Choroid plexus epithelial cell (primary cell): ENCODE data around the gene NCS1.

Experiments used
- DNase-seq: peaks from one replicate; pipeline ENCODE4 v3.0.0-alpha.2; 2010; ENCODE audit warnings: low read depth
- H3K4me3 ChIP-seq: 2 replicates; pipeline ENCODE4 v1.5.1; 2011; ENCODE audit warnings: low read depth, mild to moderate bottlenecking, control low read depth, low read length, moderate library complexity
- CTCF ChIP-seq: conservative IDR thresholded peaks from 2 replicates; pipeline ENCODE4 v1.5.1; 2011; ENCODE audit warnings: low read depth, mild to moderate bottlenecking, control low read depth, inconsistent platforms, low read length, moderate library complexity

NCS1 gene

GRCh38 chr9:130166399-130166798 lies 5.8 kb upstream of the NCS1 start:
- DNase-seq, result no peak
- H3K4me3 ChIP-seq, result no peak overlapping the region
- TF ChIP-seq CTCF, result no peak

GRCh38 chr9:130167927-130168326 lies 4.3 kb upstream of the NCS1 start:
- TF ChIP-seq CTCF, result peak; percentile 33
- H3K4me3 ChIP-seq, result no peak overlapping the region
- no peak for DNase-seq

DNA sequence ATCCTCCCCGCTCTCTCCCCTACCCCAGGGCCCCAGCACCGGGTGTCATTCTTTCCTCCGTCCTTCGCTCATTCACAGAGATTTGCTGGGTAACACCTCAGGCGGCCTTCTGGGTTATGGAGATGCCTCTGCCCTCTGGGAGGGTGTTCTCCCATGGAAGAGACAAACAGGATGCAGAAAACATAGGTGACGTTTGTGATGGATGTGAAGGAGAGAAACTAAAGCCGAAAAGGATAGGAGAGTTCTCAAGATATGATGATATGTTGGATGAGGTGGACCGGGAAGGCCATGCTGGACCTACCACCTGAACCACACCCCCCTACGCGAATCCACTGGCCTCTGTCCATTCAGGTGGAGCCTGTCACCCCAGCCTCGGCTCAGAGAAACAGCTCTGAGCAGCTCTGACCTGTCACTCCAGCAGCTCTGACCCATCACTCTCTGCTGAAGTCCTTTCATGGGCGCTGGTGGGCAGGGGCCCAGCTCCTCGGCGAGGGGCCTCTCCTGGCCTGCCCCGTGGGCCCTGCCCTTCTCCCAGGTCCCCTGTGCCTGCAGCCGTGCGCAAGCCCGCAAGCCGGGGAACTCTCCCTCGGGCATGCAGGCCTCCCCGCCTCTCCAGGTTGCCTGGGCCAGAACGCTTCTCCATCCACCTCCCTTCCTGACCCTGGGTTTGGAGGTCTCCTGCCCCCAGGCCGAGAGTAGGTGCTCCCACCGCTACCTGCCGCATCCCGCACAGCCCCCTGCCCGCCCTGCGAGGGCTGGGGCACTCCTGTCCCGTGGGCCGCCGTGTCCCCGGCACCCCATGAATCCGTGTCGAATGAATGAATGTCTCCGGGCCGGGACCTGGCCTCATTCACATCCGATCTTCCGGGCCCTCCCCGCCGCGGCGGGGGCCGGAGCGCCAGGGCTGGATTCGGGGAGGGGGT lies 717 bp upstream of the NCS1 start:
- peak overlapping the region; percentile 65 for H3K4me3 ChIP-seq
- no peak for DNase-seq
- no peak for TF ChIP-seq CTCF

DNA sequence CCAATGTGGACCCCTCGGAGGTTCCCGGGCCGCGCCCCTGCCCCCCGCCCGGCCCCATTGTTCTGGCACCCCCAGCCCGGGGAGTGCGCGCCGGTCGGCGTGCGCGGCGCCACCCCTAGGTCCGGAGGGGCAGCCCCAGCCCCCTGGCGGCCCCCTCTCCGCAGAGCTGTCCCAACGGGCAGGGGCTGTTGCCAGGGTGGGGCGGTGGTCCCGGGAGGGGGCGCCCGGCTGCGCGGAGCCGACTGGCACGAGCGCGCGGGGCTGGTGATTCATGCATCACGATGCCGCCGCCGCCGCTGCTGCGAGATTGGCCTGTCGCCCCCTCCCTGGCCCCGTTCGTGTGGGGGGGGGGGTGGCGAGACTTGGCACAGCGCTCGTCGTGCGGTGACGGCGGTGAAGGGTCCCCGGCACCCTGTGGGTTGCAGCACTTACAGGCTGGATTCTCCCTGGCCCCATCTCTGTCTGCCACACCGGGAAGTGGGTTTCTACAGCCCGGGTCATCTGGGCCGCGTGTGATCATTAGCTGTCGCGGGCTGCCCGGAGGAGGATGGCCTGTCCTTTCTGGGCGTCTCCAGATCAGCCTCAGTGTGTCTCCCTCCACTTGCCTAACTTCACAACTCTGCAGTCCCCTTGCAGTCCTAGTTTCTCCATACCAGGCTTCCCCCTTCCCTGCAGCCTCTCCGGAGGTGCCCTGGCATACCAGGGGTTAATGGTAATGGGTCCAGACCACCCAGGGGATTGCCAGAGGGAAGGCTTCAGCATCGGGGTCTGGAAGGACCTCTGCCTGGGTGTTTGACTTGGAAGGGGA lies 858 bp downstream of the NCS1 start:
- DNase-seq, result no peak
- peak overlapping the region; percentile 65 for H3K4me3 ChIP-seq
- no peak for TF ChIP-seq CTCF

GRCh38 chr9:130173666-130173983 lies 1.4 kb downstream of the NCS1 start:
- no peak for TF ChIP-seq CTCF
- DNase-seq, result no peak
- H3K4me3 ChIP-seq, result peak overlapping the region; percentile 65

DNA sequence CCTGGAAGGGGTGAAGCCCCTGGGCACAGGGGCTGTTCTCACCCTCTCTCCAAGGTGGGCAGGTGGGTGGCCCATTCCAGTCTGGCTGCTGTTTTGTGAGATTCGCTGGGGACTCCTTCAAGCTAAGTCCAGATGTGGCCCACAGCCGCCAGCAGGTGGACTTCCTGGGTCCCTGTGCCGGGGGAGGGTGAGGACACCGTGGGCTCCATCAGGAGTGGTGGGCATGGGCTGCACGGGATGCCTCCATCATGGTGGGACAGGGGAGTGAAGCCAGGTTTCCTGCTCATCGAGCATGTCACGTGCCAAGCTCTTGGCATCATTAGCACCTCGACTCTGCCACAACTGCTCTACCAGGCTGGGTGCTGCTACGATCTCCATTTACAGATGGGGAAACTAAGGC lies 1.8 kb downstream of the NCS1 start:
- TF ChIP-seq CTCF, result no peak
- no peak for DNase-seq
- peak overlapping the region; percentile 65 for H3K4me3 ChIP-seq
